Left cardiac atrium (tissue), 4 donors: ENCODE data around the gene SPO11. TPM values are rescaled to one million over a fixed set of nuclear protein-coding genes. Genes with fewer than 3 reads are reported as not detected.

ENCODE experiments used
- ATAC-seq, 2 donors: fragments of 200-7000 bp; cut with Tn5 transposase; one replicate each; pipeline ENCODE4 v1.9.1; 2020; ENCODE audit warnings: mild to moderate bottlenecking in 2 of 2, moderate library complexity in 2 of 2
- DNase-seq: peaks from one replicate; pipeline ENCODE4 v3.0.0-alpha.2; 2020
- intact Hi-C, 2 donors: fragments of 100-400 bp; cut with DNase I; formaldehyde crosslinking; loops; one replicate each; pipeline versions ENCODE4 v1.14.1 to v1.15.1; 2022 to 2023
- microRNA-seq, 2 donors: library from miRNA; unstranded; fragments of <30 nt; microRNA quantifications; one replicate each; pipeline ENCODE4 v1.2.0, GENCODE V29; 2020
- total RNA-seq, 2 donors: library from RNA; stranded (reverse); fragmentation: NEBNext Ultra II Directional; extraction: Animal tissue kit (Norgen Biotek cat#: 25700); gene quantifications; one replicate each; pipeline ENCODE4 v1.2.1, GENCODE V29; 2021
- donor health status: DM: no; HTN: yes; CAD: no.
- donor health status: DM: no; HTN: yes; CAD: no; lungs with severe emphysema.
- donor health status: DM: yes; HTN: yes; CAD: no.
- donor health status: Dilated cardiomyopathy.

The SPO11 gene
- total RNA-seq, 2 donors from 2014 or later: not detected

DNA sequence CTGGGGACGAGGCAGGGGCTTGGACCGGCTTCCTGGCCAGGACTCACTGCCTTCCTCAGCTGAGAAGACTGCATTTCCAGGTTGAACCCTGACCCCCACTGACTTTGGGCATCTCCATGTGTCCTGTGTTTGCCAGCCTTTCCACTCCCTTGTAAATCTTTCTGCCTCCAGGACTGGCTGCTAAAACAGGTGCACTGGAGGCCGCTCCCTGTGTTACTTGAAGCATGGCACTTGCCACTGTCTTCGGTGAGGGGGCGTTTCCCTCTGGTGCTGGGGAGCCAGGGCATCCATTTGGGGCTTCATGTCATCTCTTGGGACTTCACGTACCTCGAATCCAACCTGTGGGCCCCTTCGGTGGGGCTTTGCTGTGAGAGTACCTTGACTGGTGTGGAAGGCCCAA is 54.9 kb downstream of the SPO11 start:
- ATAC-seq (no peak), DNase-seq (no peak)
- intact Hi-C loops: loop anchor here in 1 of 2 donors (10.0 kb wide), 1 partner anchor 210 kb away; no protein-coding TSS in a partner anchor

DNA sequence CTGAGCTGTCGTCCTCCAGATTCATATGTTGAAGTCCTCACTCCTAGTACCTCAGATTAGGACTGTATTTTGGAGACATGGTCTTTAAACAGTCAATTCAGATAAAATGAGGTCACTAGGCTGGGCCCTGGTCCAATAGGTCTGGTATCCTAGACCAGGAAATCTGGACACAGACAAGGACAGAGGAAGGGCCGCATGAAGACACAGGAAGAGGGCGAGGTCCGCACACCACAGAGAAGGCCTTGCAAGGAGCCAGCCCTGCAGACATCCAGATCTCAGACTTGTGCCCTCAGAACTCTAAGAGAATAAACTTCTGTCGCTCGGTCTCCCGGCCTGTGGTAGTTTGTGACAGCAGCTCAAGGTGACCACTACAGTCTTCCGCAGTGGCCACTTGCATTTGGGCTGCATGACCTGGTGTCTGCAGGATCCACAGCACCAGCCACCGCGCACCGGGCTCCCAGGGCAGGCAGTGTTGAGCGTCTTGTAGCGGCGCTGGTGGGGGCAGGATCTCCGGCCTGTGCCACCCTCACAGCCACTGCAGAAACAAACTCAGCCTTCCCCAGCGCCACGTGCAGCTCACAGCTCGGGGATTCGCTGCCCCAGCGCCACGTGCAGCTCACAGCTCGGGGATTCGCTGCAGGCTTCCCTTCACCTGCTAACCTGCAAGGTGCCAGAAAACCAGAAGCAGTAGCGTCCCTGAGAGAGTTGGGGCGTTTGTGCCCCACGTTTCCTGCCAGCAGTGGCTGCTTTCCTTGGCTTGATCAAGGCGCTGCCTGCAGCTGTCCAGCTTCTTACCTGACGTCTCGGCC is 55.6 kb downstream of the SPO11 start:
- ATAC-seq: no peak

DNA sequence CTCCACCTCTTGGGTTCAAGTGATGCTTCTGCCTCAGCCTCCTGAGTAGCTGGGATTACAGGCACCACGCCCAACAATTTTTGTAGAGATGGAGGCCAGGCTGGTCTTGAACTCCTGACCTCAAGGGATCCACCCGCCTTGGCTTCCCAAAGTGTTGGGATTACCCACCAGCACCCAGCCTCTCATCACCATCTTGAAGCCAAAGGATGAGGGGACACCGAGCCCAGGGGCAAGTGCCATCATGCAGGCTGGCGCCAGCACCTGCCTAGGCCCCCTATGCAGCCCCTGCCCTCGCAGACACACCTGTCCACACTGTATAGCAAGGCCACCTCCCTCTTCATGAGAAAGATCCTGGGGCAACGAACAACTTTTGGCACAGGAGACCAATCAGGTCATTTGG is 56.3 kb downstream of the SPO11 start:
- DNase-seq: no peak
- intact Hi-C loops: loop anchor here in 1 of 2 donors (10.0 kb wide), 1 partner anchor 209 kb away; no protein-coding TSS in a partner anchor

More for the DNA sequence above, 55.6 kb downstream of the SPO11 start:
- intact Hi-C loops: loop anchor here in 1 of 2 donors (10.0 kb wide), 1 partner anchor 210 kb away; no protein-coding TSS in a partner anchor
- no peak for DNase-seq

DNA sequence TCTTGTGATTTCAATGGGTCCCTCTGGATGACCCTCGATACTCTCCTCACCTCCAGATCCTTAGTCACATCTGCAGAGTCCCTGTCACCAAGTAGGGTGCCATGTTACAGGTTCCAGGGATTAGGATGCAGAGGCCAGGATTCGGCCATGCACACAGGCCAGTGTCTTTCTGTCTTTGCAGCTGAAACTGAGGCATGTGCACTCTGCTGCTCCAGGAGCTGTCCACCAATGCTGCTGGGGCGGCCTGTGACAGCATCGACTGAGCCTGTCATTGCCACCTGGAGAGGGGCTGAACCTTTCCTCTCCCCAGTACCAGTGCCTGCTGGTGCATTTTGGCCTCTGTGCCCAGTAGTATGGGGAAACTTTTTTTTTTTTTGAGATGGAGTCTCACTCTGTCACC is 57.2 kb downstream of the SPO11 start:
- no peak for ATAC-seq
- intact Hi-C loops: loop anchor here in 1 of 2 donors (10.0 kb wide), 1 partner anchor 208 kb away; no protein-coding TSS in a partner anchor

More for the DNA sequence above, 56.3 kb downstream of the SPO11 start:
- ATAC-seq: no peak

DNA sequence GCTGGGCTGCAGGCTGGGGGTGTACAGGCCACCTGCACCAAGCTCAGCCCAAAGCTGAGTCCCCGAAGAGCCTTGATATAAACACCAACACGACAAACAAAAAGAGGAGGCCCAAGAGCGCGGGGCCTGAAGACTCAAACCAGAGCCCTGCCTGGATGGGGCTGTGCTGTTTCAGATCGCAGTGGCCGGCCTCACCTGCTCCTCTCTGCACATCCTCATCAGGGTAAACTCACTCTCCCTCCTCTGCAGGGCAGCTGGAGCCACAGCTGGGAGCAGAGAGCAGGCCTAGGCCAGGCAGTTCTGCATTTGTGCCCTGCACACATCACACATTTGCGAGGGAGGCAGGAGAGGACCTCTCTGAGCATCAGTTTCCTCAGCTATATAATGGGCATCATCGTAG is 57.9 kb downstream of the SPO11 start:
- intact Hi-C loops: loop anchor here in 1 of 2 donors (10.0 kb wide), 1 partner anchor 207 kb away; no protein-coding TSS in a partner anchor
- ATAC-seq: no peak

More for the DNA sequence above, 57.2 kb downstream of the SPO11 start:
- no peak for DNase-seq

DNA sequence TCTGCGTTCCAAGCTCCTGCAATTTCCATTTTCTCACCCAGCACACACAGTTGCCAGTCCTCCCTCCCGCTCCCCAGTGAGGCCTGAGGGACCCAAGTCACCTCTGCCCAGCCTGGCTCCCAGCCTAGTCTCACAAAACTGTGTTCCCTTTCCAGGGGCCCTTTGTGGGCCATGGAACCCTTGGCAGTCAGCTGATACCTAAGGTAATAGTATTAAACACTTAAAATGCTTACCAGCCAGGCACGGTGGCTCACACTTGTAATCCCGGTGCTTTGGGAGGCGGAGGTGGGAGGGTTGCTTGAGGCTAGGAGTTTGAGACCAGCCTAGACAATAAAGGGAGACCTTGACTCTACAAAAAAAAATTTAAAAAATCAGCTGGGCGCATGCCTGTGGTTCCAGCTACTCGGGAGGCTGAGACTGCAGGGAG is 58.4 kb downstream of the SPO11 start:
- ATAC-seq: no peak
- intact Hi-C loops: loop anchor here in 1 of 2 donors (10.0 kb wide), 1 partner anchor 207 kb away; no protein-coding TSS in a partner anchor
- no peak for DNase-seq

More for the DNA sequence above, 57.9 kb downstream of the SPO11 start:
- DNase-seq: no peak

DNA sequence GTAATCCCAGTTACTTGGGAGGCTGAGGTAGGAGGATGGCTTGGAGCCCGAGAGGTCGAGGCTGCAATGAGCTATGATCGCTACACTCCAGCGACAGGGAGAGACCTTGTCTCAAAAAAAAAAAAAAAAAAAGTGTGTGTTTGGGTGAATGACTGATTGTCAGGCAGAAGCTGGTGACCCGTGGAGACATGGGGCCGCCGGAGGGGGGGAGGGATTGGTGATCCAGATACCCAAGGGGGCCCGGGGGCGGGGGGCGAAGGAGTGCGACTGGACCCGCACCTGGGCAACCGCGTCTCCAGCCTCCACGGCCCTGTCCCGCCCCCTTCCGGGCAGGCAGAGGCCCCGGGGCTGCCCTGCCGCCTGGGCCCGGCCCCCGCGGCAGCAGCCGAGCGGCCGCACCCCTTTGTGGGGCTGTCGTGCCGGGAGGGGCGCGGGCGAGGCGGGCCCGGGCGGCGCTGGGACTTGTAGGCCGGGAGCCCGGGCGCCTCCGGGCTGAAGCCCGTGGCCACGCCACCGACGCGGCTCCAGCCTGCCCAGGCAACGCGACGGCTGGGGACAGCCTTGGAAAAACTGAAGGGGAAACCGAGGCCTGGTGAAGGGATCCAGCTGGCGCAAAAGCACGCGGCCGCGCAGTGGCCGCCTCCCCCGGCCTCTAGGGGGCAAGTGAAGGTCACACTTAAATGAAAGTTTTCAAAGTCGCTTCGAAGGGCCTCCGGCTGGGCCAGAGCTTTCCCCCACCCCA is 59.5 kb downstream of the SPO11 start:
- peak; percentile 75 to 84 for ATAC-seq
- DNase-seq: peak; percentile 87
- intact Hi-C loops: loop anchor here in 1 of 2 donors (10.0 kb wide), 1 partner anchor 206 kb away; no protein-coding TSS in a partner anchor

DNA sequence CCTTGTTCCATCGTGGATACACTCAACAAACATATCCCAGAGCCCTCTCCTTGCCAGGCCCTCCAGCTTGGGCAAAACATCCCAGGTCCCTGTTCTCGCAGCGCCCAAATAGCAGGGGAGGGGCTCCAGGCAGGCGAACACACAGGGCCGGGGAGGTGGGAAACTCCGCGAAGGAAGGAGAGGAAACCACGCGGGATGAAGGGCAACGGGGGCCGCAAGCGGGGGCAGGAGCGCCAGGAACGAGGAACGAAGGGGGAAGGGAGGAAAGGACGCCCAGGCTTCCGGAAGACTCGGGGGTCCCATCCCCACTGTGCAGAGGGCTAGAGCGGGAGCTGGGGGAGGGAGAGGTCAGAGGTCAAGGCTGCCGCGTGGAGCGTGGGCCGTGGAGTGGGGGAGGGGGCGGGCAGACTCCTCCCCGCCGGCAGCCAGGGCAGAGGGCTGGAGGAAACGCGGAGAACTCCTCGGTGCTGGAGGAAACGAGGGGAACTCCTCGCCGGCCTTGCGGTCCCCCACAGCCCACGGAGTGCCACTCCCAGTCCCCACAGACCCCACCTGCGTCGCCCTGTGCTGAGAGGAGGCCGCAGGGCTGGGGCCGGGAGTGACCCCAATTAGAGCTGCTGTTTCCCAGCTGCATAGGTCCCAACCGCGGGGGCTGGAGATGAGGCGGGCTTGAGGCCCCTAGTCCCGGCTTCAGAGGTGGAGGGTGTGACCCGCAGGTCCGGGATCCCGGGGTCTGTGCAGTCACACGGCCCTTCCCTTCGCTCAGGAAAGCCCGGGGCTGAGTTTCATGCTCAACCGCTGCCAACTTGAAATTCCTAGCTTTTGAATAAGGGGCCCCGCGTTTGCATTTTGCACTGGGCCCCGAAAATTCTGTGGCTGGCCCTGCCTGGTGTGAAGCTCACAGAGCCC is 60.3 kb downstream of the SPO11 start:
- no peak for DNase-seq
- intact Hi-C loops: loop anchor here (5.0 to 10.0 kb wide), 2 partner anchors 102 to 205 kb away; no protein-coding TSS in a partner anchor
- peak in 1 of 2 donors; percentile 5 for ATAC-seq

DNA sequence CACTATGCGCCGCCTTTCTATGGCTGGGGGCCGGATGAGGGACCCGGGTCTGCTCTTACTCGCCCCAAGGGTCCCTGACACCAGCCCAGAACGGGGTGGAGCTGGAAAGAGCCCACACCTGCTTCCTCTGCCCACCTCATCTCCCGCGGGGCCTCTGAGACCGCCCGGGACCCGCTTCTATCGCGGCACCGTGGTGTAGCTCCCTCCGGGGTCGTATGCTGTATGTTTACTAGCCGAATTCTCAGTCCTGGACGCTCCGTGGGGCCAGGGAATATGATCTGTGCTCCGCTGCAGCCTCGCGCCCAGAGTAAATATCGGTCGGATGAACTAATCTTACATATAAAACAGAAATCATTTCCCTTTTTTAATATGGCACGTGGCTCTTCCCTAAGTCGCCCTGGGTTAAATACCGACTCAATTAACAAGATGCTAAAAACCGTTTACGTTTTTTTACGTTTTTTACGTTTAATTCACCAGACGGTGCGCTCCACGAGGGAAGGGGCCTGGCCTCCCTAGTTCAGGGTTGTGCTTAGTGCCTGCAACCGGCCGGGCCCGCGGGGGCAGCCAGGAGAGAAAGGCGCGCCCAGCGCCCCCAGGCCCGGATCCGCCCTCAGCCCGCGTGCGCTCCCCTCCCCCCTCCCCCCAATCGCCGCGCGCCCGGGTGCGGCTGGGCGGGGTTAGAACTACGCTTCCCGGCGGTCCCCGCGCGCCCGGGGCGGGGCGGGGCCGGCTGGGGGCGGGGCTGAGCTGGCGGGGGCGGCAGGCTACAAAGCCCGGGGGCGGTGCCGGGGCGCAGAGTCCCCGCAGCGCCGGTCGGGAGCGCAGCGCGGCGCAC is 61.2 kb downstream of the SPO11 start, which contains the start of gene RBM38:
TSS of gene RBM38 (plus strand) at position 793 of the 835 bp plus-strand sequence. CDS start 186 bp downstream, outside the sequence.
- intact Hi-C loops: loop anchor here in 1 of 2 donors (5.0 kb wide), 1 partner anchor 101 kb away; no protein-coding TSS in a partner anchor

DNA sequence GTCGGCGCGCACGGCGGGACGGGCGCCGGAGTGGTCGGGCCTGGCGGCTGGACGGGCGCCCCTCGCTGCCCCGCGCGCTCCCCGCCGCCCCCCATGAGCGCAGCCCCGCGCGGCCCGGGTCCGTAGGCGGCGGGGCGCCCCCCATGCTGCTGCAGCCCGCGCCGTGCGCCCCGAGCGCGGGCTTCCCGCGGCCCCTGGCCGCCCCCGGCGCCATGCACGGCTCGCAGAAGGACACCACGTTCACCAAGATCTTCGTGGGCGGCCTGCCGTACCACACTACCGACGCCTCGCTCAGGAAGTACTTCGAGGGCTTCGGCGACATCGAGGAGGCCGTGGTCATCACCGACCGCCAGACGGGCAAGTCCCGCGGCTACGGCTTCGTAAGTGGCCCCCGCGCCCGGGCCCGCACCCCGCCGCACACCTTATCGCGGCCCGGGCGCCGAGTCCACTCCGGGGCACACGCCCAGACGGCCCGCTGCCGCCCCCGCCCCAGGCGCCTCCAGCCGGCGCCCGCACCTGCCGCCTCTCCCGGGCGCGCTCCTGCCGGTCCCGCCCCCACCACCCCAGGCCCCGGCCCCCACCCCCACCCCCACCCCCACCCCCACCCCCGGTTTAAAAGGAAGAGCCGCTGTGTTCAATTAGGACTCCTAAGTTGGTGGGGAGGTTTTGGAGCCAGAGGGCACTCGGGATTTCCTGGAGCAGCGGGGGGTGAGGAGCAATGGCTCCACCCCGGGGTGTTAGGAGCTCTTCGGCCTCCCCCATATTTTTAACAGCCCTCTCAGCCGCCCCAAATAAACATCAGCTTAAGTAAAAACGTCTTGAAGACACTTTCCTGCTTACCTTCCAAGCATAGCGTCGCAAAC is 62.1 kb downstream of the SPO11 start:
- ATAC-seq: no peak
- intact Hi-C loops: loop anchor here in 1 of 2 donors (5.0 kb wide), 1 partner anchor 101 kb away; no protein-coding TSS in a partner anchor
- no peak for DNase-seq

More for the DNA sequence above, 61.2 kb downstream of the SPO11 start, which contains the start of gene RBM38:
- DNase-seq (peak; percentile 66), ATAC-seq (peak; percentile 77 to 78)

DNA sequence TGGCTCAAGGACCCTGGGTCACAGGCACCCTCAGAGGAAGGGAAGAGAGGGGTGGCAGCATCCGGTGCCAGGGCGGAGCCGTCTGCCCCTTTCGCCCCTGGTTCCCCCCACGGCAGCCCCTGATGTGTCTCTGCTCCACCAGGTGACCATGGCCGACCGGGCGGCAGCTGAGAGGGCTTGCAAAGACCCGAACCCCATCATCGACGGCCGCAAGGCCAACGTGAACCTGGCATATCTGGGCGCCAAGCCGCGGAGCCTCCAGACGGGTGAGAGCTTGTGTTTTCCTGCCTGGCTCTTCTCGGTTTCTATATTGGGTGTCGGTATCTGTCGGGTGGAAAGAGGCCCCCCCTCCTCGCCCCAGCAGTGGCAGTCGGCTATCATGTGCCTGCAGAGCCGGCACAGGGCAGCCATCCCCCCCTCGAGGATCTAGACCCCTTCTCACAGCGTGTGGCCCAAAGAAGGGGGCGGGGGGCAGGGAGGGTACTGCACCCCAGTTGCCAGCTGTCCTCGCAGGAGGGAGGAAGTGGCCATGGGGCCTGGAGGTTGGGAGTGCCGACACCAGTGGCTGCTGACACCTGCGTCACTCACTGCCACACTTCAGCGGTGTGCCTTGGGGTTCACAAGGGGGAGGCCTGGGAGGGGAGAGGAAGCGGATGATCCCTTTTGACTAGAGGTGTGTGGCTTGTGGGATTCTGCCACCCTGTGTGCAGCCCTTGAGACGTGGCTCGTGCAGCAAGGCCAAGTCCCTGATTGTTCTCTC is 63.1 kb downstream of the SPO11 start:
- intact Hi-C loops: loop anchor here in 1 of 2 donors (5.0 kb wide), 1 partner anchor 100 kb away; no protein-coding TSS in a partner anchor
- DNase-seq (peak; percentile 69), ATAC-seq (peak; percentile 4 to 17)

Small RNA genes within 50 kb of the gene (microRNA-seq; reads per million reads assigned to microRNA genes)
- 0 reads per million in 2 donors for gene MIR4325

Other genes with a start within 250 kb of the SPO11 start
- 10 to 100 TPM; 23.9 to 29.3 TPM for gene BMP7, start 63.2 kb upstream of the SPO11 start, total RNA-seq
- gene RAE1, start 21.5 kb downstream of the SPO11 start, total RNA-seq: 10 to 100 TPM; 14.3 to 14.5 TPM
- gene RBM38, start 61.6 kb downstream of the SPO11 start, total RNA-seq: 100 to 1,000 TPM in 1 of 2 donors, 10 to 100 TPM in 1; 78.6 to 101 TPM
- gene CTCFL, start 195.3 kb downstream of the SPO11 start, total RNA-seq: not detected
- gene PCK1, start 231.3 kb downstream of the SPO11 start, total RNA-seq: 10 to 100 TPM; 21.6 to 72.2 TPM